Inflammatory macrophage (primary cell): ENCODE data around the gene PTPRG.

Experiments used
- DNase-seq, 2 donors: peaks; one replicate each; pipeline ENCODE4 v3.0.0-alpha.2; 2020 to 2022

The PTPRG gene

DNA sequence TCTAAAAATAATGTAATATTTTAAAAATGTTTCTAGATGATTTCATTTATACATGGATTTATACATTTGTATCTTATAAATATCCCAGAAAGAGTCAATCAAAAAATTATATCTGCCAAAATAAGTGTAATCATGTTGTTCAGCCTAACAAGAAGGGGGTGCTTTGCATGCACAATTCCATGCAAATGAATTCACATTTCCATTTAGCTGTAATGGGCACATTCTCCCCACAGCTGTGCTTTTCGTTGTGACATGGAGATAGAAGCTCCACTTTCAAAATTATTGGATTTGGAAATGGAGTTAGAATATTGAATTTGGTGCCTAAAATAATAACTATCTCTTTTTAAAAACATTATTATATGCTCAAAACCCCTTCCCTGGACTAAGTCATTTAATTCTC, 270.6 kb downstream of the PTPRG start:
- no peak for DNase-seq

DNA sequence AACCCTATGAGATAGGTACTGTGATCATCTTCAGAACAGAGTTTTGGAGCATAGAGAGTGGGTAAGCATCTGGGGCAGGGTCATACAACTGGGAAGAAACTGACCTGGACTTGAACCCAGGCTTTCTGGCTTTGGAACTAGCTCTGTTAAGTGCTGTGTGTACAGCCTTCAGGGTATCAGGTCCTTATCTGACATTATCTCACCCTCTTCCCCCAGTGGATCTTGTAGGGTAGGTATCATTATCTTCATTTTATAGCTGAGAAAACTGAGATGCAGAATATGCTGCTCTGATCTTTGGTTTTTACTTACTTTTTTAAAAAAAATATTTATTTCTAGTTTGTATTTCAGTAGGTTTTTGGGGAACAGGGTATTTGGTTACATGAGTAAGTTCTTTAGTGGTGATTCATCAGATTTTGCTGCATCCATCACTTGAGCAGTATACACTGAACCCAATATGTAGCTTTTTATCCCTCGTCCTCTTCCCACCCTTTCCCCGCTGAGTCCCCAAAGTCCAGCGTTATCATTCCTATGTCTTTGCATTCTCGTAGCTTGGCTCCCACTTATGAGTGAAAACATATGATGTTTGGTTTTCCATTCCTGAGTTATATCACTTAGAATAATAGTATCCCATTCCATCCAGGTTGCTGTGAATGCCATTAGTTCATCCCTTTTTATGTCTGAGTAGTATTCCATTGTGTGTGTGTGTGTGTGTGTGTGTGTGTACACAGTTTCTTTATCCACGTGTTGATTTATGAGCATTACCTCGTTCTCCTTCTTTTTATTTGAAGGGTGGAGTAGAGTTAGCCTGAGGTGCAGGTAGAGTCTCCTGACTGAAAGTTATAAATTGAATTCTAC, 271.2 kb downstream of the PTPRG start:
- DNase-seq: no peak

DNA sequence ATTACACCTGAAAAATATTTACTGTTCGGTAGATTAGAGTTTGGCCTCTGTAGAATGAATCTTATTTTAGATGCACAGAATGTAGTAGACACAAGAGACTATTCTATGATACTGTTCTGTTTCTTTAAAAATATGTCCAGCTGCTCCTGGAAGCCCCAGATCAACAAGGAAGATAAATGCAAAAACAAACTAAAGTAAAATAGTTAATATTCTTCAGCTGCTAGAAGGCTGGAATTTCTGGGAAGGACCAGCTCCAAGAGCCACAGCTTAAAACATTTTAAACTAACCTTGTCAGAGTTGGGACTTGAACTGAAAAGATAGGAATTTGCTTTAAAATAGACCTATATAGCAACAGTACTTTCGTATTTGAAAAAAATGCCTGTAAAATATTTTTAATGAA, 277.9 kb downstream of the PTPRG start:
- no peak for DNase-seq

DNA sequence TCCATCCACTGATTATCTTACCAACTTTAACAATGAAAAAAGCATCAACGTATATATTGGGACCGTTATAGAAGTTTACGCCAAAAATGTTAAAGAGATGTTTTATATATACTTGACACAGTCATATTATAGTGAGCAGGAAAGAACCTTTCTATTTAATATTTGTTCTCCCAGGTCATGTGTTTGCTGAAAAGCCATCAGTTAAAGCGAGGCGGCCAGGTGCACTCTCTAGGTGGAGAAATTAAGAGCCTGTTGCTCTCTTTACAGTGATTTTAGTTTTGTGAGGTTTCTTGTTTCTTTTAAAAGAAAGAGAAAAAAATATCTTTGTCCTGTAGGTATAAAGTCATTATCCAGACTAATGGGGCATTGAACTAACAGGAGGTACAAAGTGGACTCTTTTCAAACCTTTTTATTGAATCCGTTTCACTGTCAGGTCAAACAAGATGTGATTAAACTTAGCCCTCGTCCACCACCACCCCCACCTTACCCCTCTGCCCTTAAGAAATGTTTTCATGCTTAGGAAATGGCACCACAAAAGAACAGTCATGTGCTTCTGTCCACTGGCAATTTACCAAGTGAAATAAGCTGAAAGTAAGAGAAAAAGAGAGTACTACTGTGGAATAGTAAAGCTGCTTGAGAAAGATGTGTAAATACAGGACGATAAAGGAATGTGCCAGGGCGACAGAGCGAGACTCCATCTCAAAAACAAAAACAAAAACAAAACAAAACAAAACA, 279.9 kb downstream of the PTPRG start:
- no peak for DNase-seq

GRCh38 chr3:61841988-61842387, 280.6 kb downstream of the PTPRG start:
- no peak for DNase-seq

GRCh38 chr3:61844346-61844745, 283.0 kb downstream of the PTPRG start:
- no peak for DNase-seq

DNA sequence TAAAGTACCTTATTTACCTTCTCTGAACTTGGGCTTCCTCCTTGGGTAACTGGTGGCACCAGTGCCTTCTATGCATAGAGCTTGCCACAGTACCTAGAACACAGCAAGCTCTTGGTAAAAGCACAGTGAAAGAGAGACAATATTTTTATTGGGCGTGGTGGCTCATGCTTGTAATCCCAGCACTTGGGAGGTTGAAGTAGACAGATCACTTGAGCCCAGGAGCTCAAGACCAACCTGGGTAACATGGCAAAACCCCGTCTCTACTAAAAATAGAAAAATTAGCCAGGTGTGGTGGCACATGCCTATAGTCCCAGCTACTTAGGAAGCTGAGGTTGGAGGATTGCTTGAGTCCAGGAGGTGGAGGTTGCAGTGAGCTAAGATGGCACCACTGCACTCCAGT, 285.1 kb downstream of the PTPRG start:
- no peak for DNase-seq

DNA sequence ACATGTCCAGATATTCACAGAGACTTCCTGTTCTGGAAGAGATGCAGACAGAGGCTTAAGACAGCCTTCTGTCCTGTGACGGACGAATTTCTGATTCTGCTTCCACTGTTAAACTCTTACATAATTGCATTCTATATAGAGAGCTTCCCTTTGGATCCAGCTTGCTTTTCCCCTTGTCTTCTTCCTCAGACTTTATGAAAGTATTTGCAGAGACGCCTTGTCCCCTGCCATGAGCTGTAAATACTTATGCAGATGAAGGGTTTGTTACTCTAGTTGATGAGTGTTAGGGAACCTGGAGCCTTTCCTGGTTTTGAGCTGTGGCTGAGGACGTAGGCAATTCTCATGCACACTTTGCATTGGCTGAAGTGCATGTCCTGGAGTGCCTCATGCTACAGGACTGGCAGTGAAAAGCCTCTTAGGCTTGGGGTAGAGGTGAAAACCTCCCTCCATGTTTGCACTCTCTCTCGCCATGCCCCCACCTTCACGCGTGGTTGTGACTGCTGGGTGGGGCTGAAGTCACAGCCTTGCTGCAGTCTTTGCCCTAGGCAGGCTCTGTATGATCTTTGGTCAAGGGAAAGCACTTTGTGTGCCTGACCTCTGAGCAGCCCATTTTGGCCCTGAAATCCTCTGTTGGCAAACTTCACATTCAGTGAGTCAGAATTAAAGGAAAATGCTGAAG, 286.6 kb downstream of the PTPRG start:
- no peak for DNase-seq

- DNase-seq: no peak
Observed at GRCh38 chr3:61848885-61849284, 287.5 kb downstream of the PTPRG start.

DNA sequence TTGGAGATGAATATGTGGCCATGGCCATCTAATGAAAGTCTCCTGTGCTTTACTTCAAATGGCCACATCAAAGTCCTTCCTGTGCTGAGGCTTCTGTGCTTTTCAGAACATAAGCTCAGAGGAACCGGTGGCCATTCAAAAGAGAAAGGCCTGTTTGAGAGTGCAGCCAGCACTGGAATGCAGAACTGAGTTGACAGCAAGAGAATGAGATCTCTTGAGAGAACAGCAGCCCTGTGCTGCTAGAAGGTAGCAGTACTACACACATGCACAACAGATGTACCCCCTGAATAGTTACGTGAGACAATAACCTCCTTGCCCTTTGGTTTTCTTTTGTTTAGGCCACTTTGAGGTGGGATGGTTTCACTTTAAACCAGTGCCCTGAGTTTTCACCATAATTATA, 292.5 kb downstream of the PTPRG start:
- DNase-seq: no peak

- DNase-seq: no peak
Observed at GRCh38 chr3:61855211-61855610, 293.8 kb downstream of the PTPRG start.

DNA sequence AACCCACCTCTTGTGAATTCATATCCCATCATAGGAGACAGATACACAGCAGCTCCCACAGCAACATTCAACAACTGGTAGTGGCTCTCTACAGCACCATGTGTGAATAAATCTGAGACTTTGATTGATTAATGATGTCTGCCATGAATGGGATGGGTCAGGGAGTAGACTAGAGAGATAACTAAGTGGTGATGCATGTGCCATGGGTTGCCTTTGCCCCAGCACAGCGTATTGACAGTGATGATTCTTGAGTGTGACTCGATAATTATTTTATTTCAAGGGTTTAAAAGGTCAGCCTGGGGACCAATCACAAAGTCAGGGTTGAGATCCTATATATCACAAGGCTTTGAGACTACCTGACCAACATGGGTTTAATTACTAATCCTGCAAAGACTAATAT, 295.9 kb downstream of the PTPRG start:
- no peak for DNase-seq

DNA sequence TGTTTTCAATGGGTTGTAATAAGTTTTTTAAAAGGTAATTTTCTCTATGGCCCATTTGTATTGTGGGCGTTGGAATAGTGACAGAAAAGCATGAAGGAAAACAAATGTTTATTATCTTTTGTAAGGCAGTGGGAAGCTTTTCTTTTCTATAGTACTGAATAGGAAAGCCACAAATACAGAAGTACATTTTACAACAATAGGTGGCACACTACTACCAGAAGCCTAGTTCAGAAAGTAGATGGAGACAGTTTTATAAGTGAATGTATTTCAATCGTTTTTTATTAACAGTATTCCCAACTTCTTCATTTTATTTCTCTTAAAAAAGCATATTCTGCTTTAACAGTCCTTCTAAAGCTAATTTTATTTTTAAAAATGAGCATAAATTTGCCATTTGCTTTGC, 296.7 kb downstream of the PTPRG start:
- DNase-seq: no peak

DNA sequence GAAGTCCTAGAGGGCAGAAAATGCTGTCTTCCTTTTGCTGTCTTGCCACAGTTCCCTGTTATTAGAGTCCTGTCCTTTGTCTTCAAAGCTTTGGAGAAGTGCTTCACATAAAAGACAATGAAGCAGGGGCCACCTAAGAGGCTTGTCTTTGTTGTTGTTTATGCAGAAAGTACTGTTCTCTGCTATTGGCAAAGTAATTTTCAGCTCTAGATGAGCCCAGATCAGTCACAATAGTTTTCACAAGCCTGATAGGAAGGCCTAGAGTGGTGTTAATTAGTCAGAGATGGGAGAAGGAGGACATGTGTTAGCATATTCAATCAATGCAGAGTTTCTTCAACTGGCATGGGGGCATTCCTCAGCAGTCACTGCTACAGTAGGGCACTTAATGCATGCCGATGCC, 300.0 kb downstream of the PTPRG start:
- DNase-seq: no peak

DNA sequence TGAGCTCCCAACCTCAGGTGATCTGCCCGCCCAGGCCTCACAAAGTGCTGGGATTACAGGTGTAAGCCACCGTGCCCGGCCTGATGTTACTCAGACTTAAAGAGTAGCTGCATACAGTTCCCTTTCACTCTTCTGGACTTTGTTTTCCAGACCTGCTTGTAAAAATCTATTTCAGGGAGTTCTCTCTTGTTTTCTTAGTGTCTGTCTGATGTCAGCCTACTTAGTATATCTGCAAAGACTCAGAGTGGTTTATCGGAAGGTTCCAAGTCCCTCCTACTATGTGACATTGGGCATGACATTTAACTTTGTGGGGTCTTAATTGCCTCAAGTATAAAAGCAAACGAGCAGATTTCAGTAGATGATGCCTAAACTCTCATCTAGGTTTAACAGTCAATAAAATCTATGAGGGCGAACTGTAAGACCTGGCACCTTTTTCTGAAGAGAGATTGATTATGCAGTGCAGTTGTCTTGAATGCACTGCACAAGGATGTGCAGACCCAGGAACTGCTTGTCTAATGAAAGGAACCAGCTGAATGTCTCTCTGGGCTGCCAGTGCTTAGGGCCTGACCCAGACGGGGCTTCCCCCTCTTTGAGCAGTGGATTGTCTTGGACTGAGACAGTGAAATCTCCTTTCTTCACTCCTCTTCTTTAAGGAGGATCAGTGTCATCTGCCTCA, 301.4 kb downstream of the PTPRG start:
- DNase-seq: no peak

DNA sequence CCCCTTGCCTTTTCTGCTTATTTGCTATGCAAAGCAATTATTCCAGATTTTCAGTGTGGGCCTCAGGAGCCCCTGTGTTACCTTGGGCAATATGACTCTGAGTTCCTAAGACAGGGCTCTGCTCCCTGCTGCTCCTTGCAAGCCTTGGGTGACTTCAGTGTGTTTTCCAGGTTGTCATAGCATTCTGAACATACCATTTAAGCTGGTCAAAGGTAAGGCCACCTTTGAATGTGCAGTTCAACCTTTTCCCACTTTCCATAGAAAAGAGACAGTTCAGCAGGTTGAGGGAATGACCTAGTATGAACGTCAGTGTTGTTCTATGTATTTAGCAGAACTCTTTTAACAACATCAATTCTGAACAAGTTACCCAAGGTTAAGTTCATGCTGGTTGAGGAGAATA, 302.2 kb downstream of the PTPRG start:
- DNase-seq: no peak

GRCh38 chr3:61864886-61865285, 303.5 kb downstream of the PTPRG start:
- DNase-seq: no peak

DNA sequence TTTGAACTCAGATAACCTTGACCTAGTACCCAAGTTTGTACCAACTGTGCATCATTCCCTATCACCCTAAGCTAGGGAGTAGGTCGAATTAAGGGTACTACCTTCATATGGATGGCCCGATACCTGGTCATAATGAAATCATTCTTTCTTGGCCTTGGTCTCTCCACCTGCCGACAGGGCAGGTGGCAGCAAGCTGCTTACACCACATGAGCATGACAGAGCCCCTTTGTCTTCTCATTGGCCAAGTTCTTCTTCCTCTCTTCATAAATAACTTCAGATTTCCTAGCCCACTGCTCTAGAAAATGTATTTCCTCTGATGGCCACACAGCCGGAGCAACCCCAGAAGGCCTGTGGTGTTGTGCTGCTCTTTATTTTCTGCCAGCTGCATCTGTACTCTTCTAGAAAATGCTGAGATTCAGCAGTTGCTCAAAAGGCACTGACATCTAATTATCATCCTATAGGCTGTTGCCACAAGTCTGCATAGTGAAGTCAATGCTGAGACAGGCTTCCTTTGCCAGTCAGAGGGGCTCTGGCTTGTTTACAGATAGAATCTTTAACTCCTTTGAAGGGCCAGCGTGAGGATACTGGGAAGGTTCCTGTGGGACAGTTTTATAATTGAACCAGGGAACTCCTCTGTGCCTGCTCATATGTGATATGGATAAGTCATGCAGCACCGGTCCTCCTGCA, 304.2 kb downstream of the PTPRG start:
- DNase-seq: no peak

DNA sequence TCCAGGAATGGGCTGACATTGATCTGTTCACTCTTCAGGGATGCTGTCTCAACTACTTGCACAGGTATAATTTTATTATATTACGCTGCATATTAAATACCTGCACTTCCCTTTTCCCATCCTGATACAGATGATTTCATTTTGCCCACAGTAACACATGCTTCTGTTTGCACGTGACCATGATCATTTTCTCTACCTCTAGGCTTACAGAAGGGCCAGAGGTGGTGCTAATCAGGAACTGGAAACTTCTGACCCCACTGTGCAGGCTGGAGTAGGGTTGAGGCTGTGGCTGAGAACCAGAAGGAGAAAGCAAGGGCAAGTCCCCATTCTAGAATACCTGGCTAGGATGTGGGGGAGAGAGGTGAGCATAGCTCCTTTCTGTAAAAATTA, 304.8 kb downstream of the PTPRG start:
- no peak for DNase-seq

DNA sequence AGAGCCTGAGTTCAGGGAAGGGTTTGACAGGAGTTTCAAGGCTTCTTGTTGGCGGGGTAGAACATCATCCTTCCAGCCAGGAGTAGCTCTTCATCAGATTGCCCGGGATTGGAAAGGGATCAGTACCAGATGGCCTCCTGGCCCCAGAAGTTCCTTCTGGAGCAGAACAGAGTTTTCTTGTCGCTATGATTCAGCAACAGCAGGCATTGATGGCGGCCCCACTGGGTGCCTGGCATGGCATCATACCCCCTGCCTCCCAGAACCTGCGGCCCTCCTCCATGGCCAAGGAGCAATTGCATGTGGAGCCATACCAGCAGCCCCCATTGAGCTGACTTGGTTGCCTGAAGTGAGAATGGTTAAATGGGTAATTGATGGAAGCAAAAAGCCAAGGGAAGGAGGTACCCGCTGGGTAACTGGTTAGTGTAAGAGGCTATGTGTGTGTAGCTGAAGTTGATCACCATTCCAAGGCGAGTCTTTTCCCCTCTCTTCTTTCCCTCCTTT, 305.6 kb downstream of the PTPRG start:
- no peak for DNase-seq

DNA sequence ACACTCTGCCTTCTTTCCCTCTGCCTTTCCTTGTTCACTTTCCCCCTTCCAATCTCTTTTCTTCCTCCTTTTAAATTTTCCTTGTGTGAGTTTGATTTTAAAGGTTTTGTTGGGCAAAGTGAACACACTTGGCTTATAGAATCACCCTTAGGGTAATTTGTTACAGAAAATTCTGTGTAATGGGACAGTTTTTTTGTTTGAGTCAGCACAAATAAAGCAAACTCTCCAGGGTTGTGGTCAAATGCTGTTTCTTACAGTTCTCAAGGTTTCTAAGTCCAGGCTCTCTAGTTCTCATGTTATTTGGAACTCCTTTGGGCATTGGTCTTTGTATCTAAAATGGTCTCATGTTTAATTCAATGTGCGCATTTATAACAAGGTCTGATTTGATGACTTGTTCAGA, 307.1 kb downstream of the PTPRG start:
- DNase-seq: no peak

- DNase-seq: no peak
Observed at GRCh38 chr3:61869371-61869770, 308.0 kb downstream of the PTPRG start.
